Renal cortical epithelial cell (primary cell): ENCODE measurements around the gene TRIM72. TPM values are rescaled to one million over a fixed set of nuclear protein-coding genes. Genes with fewer than 3 reads are reported as not detected.
"Not testable (repeated sequence)": the region's sequence is repeated elsewhere in the genome, so short reads cannot be mapped to it uniquely, and the experiment has no call there.

Source experiments
- DNase-seq: peaks from one replicate; pipeline ENCODE4 v3.0.0-alpha.2; 2011; ENCODE audit warnings: low read depth
- total RNA-seq: library from RNA; depleted of rRNA; stranded (reverse); fragments of >200 nt; gene quantifications from 2 replicates; pipeline ENCODE4 v1.2.3, GENCODE V29; 2014

TRIM72 gene
- total RNA-seq, 1 donor from 2014 or later: not detected

DNA sequence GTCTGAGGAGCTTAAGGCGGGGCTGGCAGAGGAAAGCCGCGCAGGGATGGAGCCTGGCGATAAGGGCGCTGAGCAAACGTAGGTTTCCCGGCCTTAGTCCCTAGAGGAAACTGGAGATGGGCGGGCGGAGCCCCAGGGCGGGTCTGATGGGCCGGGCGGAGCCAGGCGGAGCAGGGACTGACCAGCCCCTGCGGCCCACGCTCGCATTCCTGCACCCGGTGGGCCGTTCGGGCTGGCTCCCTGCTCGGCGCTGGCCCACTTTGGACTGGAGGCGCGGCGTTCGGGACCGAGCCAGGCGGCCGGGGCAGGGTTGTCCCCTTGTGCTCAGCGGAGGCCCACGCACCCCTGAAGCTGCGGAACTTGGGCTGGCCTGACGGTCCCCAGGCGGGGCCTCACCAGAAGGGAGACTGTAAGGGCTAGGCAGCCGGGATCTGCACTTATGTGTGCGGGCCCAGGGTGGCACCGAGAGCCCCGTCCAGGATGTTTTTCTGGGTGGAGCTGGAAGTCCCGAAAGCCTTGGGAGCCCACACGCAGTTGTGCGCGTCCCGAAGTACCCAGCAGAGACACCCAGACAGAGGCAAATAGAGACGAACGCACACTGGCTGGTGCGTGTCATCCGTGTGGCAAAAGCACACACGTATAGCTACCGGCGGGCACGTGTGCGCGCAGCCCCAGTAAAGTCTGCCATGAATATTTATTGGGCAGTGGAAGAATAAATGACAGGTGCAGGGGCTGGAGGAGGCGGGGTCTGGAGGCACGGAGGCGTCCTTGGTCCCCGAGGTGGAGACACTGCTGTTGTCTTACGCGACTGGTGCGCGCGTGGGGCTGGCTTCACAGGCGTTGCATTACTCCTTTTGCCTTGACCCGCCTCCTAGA, 1.6 kb downstream of the TRIM72 start:
- peak; percentile 14 for DNase-seq

DNA sequence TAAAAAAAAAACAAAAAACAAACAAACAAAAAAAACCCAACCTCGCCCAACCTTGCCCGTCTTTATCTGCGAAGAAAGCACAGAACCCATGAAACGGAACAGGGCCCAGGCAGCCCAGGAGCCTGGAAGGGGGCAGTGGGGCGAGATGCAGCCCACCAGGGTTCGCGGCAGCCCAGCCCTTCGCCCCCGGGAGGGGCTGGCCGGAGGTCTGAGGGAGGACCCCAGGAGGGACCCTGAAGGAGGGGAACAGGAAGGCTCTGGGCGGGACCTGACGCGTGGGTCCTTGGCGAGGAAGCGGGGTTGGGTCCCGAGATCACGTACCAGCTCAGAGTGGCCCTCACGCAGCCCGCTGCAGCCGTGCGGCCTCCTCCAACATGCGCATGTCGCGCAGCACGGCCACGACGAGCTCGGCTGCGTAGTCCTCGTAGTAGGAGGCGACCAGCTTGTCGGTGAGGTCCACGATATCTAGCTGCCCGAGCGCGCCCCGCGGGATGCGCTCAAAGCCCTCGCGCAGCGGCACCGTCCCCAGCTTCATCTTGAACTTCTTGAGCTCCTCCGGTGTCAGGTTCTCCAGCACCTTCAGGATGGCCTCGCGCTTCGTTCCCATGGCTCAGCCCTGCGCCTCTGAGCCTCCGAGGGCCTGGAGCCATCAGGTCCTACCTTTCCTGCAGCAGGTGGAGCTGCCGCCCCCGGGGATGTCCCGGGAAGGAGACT, 2.7 kb downstream of the TRIM72 start, which contains the start of gene PYDC1:
TSS of gene PYDC1 (minus strand) at position 714 of the 714 bp plus-strand sequence. CDS start at position 607, 107 bp downstream.
- DNase-seq: no peak

- DNase-seq: no peak
Observed at GRCh38 chr16:31217136-31217530, 3.2 kb downstream of the TRIM72 start.

DNA sequence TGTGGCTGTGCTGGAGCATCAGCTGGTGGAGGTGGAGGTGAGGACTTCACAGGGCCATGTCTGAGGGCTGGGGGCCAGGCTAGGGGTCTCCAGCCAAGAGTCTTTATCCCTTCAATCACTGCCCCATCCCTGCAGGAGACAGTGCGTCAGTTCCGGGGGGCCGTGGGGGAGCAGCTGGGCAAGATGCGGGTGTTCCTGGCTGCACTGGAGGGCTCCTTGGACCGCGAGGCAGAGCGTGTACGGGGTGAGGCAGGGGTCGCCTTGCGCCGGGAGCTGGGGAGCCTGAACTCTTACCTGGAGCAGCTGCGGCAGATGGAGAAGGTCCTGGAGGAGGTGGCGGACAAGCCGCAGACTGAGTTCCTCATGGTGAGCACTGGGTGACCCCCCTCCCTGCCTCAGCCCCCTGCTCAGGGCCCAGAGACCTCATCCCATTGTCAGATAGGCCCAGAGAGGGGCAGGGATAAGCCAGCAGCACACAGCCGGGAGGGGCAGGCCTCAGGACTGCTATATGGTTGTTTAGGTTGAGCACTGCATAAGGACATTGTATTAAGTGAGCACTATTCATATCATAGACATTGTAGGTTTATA, 5.3 kb downstream of the TRIM72 start:
- no peak for DNase-seq

GRCh38 chr16:31221357-31222160, 7.6 kb downstream of the TRIM72 start:
- no peak for DNase-seq

DNA sequence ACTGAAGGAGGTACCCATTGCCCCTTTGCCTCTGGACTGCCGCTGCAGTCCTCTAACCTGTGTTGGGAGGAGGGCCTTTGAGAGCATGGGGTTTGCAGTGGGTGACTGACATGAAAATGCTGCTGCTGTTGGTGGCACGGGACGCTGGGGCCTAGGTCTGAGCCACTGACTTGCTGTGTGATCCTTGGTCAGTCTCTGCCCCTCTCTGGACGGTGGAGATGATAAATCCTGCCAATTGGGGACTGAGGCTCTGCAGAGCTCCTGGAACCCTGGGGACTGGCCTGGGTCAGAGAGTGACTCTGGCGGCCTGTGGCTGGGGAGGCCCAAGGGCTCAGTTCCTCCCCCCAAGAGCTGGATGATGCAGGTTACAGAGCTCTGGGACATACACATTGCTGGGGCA, 9.1 kb downstream of the TRIM72 start:
- no peak for DNase-seq

DNA sequence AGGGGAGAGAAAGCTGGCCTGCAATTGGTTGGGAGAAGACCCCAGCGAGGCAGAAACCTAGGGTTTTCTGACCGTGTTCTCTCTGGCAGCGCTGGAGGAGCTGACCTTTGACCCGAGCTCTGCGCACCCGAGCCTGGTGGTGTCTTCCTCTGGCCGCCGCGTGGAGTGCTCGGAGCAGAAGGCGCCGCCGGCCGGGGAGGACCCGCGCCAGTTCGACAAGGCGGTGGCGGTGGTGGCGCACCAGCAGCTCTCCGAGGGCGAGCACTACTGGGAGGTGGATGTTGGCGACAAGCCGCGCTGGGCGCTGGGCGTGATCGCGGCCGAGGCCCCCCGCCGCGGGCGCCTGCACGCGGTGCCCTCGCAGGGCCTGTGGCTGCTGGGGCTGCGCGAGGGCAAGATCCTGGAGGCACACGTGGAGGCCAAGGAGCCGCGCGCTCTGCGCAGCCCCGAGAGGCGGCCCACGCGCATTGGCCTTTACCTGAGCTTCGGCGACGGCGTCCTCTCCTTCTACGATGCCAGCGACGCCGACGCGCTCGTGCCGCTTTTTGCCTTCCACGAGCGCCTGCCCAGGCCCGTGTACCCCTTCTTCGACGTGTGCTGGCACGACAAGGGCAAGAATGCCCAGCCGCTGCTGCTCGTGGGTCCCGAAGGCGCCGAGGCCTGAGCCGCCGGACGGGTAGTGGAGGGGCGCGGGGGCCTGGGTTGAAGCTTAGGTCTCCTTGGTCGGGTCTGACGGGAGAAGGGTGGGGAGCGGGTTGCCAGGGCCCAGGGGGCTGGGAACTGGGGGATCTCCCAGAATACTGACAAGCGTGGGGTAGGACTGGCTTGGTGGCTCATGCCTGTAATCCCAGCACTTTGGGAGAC, 10.4 kb downstream of the TRIM72 start:
- no peak for DNase-seq

GRCh38 chr16:31225193-31225592, 11.3 kb downstream of the TRIM72 start:
- no peak for DNase-seq

DNA sequence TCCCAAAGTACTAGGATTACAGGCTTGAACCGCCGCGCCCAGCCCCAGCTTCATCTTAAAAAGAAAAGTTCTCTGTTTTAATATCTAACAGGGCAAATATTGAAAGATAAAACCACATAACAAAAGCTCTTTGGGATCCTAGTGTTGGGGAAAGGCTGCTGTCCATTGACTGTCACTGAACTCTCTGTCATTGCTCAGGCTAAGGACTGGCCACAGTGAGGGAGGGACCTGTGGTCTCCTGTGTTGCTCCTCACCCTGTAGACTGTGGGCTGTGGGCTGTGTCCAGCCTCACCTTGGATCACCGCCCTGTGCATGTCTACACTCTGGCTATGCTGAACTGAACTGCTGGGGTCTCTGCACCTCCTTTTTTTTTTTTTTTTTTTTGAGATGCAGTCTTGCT, 14.3 kb downstream of the TRIM72 start:
- DNase-seq: no peak

DNA sequence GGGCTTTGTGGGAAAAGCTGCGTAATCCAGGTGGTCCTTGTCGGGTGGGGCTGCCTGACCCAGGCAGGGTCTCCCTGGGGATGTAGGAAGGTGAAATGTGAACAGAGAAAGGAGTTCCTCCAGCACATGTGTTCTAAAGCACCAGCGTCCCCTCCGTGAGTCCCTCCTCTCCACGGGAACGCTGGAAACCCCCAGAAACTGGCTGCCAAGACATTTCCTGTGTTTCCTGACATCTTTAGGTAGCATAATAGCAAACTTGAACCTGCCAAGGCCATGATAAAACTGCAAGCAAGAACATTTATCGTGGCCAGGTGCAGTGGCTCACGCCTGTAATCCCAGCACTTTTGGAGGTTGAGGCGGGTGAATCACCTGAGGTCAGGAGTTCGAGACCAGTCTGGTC, 15.6 kb downstream of the TRIM72 start:
- DNase-seq: no peak

DNA sequence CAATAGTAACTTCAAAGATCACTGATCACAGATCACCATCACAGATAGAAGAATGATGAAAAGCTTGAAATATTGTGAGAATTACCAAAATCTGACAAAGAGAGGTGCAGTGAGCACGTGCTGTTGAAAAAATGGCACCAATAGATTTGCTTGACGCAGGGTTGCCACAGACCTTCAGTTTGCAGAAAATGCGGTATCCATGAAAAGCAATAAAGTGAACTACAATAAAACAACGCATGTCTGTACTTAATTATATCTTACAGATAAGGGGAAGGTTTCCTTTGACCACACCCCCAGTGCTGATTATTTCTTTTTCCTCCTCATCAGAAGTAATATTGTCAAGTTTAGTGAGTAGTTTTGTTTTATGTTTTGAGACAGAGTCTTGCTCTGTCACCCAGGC, 24.1 kb downstream of the TRIM72 start:
- DNase-seq: no peak

DNA sequence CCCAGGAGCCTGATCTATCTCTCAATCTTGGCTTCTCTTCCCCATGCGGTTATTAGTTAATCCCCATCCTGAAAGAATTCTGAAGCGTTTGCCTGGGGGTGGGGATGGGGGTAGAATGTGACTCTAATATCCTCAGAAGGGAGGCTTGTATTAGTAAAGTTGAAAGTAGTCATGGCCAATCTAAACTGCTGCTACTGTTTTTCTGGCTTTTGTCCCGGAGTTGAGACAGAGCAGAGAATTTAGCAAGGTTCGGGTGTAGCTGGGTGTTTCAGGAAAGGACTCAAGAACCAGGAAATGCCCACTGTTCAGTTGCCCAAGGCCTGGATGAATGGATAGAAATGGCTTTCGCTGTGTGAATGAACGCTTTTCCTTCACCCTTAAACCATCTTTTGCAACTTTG, 28.3 kb downstream of the TRIM72 start:
- no peak for DNase-seq

DNA sequence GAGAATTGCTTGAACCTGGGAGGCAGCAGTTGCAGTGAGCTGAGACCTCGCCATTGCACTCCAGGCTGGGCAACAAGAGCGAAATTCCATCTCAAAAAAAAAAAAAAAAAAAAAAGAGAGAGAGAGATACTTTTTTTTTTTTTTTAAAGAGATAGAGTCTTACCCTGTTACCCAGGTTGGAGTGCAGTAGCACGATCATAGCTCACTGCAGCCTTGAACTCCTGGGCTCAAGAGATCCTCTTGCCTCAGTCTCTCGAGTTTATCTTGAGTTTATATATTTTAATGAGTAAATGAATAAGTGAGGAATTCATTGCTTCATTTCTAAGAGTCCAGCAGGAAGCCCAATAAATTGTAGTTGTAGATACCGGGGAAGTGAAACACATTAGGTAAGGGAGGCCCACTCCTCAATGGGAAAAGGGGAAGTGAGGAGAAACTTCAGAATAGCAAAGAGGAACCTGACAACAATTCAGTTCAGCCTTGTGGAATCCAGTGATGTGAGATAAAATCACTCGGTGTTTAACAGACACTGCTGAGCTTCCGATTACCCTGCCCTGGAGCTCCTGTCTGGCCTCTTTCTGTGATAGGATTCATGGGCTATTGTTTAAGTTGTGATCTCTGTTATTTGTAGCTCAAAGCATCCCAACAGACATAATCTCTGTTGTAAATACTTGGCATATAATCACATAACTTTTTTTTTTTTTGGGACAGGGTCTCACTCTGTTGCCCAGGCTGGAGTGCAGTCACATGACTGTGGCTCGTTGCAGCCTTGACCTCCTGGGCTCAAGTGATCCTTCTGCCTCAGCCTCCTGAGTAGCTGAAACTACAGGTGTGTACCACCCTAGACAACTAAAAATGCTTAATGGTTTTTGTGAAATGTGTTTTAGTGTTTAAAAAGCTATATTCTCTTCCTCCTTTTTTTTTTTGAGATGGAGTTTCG, 30.1 kb downstream of the TRIM72 start:
- DNase-seq: no peak

DNA sequence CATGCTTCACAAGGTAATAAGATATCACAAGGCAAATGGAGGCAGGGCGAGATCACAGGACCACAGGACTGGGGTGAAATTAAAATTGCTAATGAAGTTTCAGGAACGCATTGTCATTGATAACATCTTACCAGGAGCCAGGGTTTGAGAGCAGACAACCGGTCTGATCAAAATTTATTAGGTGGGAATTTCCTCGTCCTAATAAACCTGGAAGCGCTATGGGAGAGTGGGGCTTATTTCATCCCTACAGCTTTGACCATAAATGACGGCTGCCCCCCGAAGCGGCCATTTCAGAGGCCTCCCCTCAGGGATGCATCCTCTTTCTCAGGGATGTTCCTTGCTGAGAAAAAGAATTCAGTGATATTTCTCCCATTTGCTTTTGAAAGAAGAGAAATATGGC, 31.7 kb downstream of the TRIM72 start:
- DNase-seq: not testable (repeated sequence)

DNA sequence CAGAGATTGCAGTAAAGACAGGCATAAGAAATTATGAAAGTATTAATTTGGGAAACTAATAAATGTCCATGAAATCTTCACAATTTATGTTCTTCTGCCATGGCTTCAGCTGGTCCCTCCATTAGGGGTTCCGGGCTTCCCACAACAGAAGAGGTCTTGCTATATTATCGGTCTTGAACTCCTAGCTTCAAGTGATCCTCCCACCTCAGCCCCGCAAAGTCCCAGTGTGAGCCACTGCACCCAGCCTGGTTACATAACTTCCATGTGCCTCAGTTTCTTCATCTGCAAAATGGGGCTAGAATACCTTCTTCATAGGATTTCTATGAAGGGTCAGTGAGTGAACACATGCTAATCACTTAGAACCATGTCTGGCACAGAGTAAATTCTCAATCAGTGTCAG, 32.4 kb downstream of the TRIM72 start:
- no peak for DNase-seq

DNA sequence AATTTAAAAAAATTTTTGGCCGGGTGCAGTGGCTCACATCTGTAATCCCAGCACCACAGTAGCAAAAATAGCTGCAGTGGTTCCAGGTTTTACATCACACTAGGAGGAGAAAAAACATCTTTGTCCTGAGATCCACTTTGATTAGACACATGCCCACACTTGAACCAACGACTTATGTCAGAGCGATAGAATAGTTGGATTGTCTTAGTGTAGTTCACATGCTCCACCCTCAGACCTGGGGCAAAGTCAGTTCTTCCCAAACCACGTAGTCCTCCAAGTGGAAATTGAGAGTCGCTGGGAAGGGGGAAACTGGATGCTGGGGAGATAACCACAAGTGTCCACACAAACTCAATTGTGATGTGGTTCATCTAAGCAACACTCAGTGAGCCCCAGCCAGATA, 34.4 kb downstream of the TRIM72 start:
- no peak for DNase-seq

GRCh38 chr16:31250782-31251384, 37.0 kb downstream of the TRIM72 start:
- DNase-seq: no peak

DNA sequence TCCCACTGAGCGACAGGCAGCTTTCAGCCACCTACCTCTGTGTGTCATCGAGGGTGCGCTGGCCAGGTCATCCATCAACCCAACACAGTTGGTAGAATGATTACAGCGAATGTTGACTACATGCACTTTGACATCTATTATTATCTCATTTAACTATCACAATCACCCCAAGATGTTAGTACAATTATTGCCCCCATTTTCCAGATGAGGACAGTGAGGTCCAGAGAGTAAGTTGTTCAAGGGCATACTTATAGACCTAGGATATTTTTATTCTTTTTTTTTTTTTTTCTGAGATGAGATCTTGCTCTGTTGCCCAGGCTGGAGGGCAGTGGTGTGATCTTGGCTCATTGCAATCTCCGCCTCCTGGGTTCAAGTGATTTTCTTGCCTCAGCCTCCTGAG, 37.5 kb downstream of the TRIM72 start:
- DNase-seq: no peak

GRCh38 chr16:31253642-31254045, 39.7 kb downstream of the TRIM72 start:
- DNase-seq: no peak
